Measurements from ENCODE around the gene ESRRG. TPM values are rescaled to one million over a fixed set of nuclear protein-coding genes. Genes with fewer than 3 reads are reported as not detected.

ESRRG gene
- total RNA-seq, 1 donor from 2014 or later, result not detected

DNA sequence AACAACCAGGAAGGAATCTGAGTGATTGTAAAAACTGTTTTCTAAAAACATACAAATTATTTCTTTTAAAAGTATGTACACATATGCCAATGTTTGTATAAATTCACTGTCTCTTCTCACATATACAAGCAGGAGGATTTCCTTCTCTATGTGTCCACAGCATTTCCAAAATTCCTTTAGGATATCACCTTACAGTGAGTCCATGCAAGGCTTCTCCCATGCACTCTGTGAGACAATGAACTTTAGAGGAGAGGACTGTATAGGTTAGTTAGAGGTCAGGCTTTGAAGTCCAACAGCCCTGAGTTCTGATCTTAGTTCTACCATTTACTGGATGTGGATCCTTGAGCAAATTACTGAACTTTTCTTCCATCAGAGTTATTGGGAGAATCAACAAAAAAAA lies 265.9 kb downstream of the ESRRG start:
- intact Hi-C loops (cut with micrococcal nuclease), result no loop called here

- intact Hi-C loops (cut with micrococcal nuclease), result no loop called here
Observed at GRCh38 chr1:216456682-216457081, 266.5 kb downstream of the ESRRG start.

DNA sequence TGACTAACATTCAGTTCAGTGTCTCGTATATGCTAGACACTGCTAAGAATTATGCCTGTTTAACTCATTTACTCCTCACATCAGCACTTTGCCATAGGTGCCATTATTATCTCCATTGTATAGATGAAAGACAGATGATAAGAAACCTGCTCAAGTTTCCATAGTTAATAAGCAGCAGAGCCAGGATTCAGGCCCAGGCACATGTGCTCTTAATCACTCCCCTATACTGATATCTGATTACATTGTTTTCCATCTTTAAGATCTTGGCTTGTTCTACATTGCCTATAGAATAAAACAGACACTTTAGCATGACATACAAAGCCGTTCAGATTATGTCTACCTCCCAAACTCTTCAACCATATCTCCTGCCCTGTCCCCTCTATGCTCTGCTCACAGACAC lies 269.5 kb downstream of the ESRRG start:
- intact Hi-C loops (cut with micrococcal nuclease), result no loop called here
